ENCODE results near the gene EPB41L4B. TPM values are rescaled to one million over a fixed set of nuclear protein-coding genes. Genes with fewer than 3 reads are reported as not detected.
A peak's percentile ranks its signal among the peaks of the same experiment; 100 is the strongest.
"Not testable (repeated sequence)": the region's sequence is repeated elsewhere in the genome, so short reads cannot be mapped to it uniquely, and the experiment has no call there.

Gene EPB41L4B
- total RNA-seq: 1.5 and 2.8 TPM in 2 replicates
- 0.56 and 1.7 TPM in 2 replicates for polyA plus RNA-seq
- 0.20 and 0.93 TPM in 2 replicates for polyA plus RNA-seq (2012)
- 0.19 and 0.51 TPM in 2 replicates for polyA minus RNA-seq (ENCODE audit: low replicate concordance)

- Histone ChIP-seq H3K36me3 (ENCODE audit: control insufficient read depth, insufficient read depth, low read length) (no peaks in the 10 kb centered on the region), H3K4me2 (ENCODE audit: extremely low read depth, insufficient read depth, low read length) (peak within 1 kb of the TSS; percentile 8), H3K9me3 (ENCODE audit: control insufficient read depth, insufficient read depth, low read depth, low read length) (no peaks in the 10 kb centered on the region), H3K27ac (ENCODE audit: insufficient read depth, low read length) (no peak within 1 kb of the TSS), H3K27me3 (ENCODE audit: control insufficient read depth, insufficient read depth, low read length) (peaks cover 24% of the 10 kb centered on the region), H4K20me1 (ENCODE audit: control insufficient read depth, extremely low read depth, insufficient read depth, low read length) (no peaks in the 10 kb centered on the region), H3K9ac (ENCODE audit: insufficient read depth, low read length) (no peak within 1 kb of the TSS), H3K4me3 (replicated peaks in 1 of 4; ENCODE audit: control extremely low read depth in 1 of 4, insufficient read depth in 1 of 4, low read depth in 3 of 4, low read length in 4 of 4) (peak within 1 kb of the TSS in 3 of 4 experiments; percentile 9 to 35 (median 20)), H2AFZ (ENCODE audit: low read length) (no peak within 1 kb of the TSS), H3K79me2 (ENCODE audit: control insufficient read depth, insufficient read depth, low read length) (no peaks in the 10 kb centered on the region), H3K4me1 (ENCODE audit: control insufficient read depth, extremely low read depth, insufficient read depth, low read length) (no peaks in the 10 kb centered on the region)
- TF ChIP-seq, protein P1, sequence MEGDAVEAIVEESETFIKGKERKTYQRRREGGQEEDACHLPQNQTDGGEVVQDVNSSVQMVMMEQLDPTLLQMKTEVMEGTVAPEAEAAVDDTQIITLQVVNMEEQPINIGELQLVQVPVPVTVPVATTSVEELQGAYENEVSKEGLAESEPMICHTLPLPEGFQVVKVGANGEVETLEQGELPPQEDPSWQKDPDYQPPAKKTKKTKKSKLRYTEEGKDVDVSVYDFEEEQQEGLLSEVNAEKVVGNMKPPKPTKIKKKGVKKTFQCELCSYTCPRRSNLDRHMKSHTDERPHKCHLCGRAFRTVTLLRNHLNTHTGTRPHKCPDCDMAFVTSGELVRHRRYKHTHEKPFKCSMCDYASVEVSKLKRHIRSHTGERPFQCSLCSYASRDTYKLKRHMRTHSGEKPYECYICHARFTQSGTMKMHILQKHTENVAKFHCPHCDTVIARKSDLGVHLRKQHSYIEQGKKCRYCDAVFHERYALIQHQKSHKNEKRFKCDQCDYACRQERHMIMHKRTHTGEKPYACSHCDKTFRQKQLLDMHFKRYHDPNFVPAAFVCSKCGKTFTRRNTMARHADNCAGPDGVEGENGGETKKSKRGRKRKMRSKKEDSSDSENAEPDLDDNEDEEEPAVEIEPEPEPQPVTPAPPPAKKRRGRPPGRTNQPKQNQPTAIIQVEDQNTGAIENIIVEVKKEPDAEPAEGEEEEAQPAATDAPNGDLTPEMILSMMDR (conservative IDR thresholded peaks at IDR 0.05 in 1 of 2, IDR thresholded peaks at IDR 0.05 in 1 of 2; ENCODE audit: low read depth in 1 of 2, low read length in 2 of 2): peak; percentile 64 to 72
- no peak for TF ChIP-seq EZH2 (IDR thresholded peaks at IDR 0.05; ENCODE audit: low read length, missing control alignments)
- DNase-seq (ENCODE audit: low read depth in 2 of 2): peak; percentile 71 to 75
Observed at GRCh38 chr9:109320742-109321448, at the start of gene EPB41L4B. TSS of gene EPB41L4B (minus strand) at chr9:109321059. CDS start at chr9:109320446, 613 bp downstream.

DNA sequence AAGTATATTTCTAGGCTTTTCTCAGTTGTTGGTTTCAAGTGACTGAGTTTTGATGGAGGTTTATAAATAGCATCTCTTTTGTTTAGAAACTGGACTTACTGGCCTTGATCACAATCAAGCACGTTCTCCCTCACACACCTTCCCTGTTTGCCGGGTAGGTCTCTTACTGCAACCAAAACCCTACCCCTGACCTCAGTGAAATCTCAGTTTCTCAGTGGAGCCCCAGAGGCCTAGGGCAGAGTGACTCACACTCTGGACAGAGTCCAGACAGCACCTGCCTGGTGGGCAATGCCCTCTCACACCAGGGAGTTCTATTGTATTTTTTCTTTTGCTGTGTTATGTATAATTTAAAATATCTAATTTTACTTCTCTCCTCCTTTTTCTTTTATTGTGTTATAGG is 48.4 kb upstream of the EPB41L4B start:
- H4K20me1 ChIP-seq (ENCODE audit: control insufficient read depth, extremely low read depth, insufficient read depth, low read length): no peaks in the 10 kb centered on the region
- no peak overlapping the region for H2AFZ ChIP-seq (ENCODE audit: low read length)
- no peaks in the 10 kb centered on the region for H3K27me3 ChIP-seq (ENCODE audit: control insufficient read depth, insufficient read depth, low read length)
- no peak for DNase-seq (ENCODE audit: low read depth in 2 of 2)
- H3K27ac ChIP-seq (ENCODE audit: insufficient read depth, low read length): no peak overlapping the region
- H3K4me2 ChIP-seq (ENCODE audit: extremely low read depth, insufficient read depth, low read length): no peak overlapping the region
- H3K4me1 ChIP-seq (ENCODE audit: control insufficient read depth, extremely low read depth, insufficient read depth, low read length): no peaks in the 10 kb centered on the region
- no peaks in the 10 kb centered on the region for H3K9me3 ChIP-seq (ENCODE audit: control insufficient read depth, insufficient read depth, low read depth, low read length)
- H3K36me3 ChIP-seq (ENCODE audit: control insufficient read depth, insufficient read depth, low read length): no peaks in the 10 kb centered on the region
- no peaks in the 10 kb centered on the region for H3K79me2 ChIP-seq (ENCODE audit: control insufficient read depth, insufficient read depth, low read length)
- no peak overlapping the region for H3K9ac ChIP-seq (ENCODE audit: insufficient read depth, low read length)
- TF ChIP-seq, protein P1 (conservative IDR thresholded peaks at IDR 0.05 in 1 of 2, IDR thresholded peaks at IDR 0.05 in 1 of 2; ENCODE audit: low read depth in 1 of 2, low read length in 2 of 2): no peak
- TF ChIP-seq EZH2 (IDR thresholded peaks at IDR 0.05; ENCODE audit: low read length, missing control alignments): no peak
- H3K4me3 ChIP-seq (replicated peaks in 1 of 4; ENCODE audit: control extremely low read depth in 1 of 4, insufficient read depth in 1 of 4, low read depth in 3 of 4, low read length in 4 of 4): no peak overlapping the region

- no peak overlapping the region for H3K9ac ChIP-seq (ENCODE audit: insufficient read depth, low read length)
- no peaks in the 10 kb centered on the region for H3K4me1 ChIP-seq (ENCODE audit: control insufficient read depth, extremely low read depth, insufficient read depth, low read length)
- H3K27me3 ChIP-seq (ENCODE audit: control insufficient read depth, insufficient read depth, low read length): no peaks in the 10 kb centered on the region
- no peaks in the 10 kb centered on the region for H3K36me3 ChIP-seq (ENCODE audit: control insufficient read depth, insufficient read depth, low read length)
- DNase-seq (ENCODE audit: low read depth in 2 of 2): no peak
- no peaks in the 10 kb centered on the region for H3K79me2 ChIP-seq (ENCODE audit: control insufficient read depth, insufficient read depth, low read length)
- H3K27ac ChIP-seq (ENCODE audit: insufficient read depth, low read length): no peak overlapping the region
- no peak overlapping the region for H3K4me2 ChIP-seq (ENCODE audit: extremely low read depth, insufficient read depth, low read length)
- TF ChIP-seq, protein P1 (conservative IDR thresholded peaks at IDR 0.05 in 1 of 2, IDR thresholded peaks at IDR 0.05 in 1 of 2; ENCODE audit: low read depth in 1 of 2, low read length in 2 of 2): no peak
- no peak for TF ChIP-seq EZH2 (IDR thresholded peaks at IDR 0.05; ENCODE audit: low read length, missing control alignments)
- H3K4me3 ChIP-seq (replicated peaks in 1 of 4; ENCODE audit: control extremely low read depth in 1 of 4, insufficient read depth in 1 of 4, low read depth in 3 of 4, low read length in 4 of 4): no peak overlapping the region
- H4K20me1 ChIP-seq (ENCODE audit: control insufficient read depth, extremely low read depth, insufficient read depth, low read length): no peaks in the 10 kb centered on the region
- no peak overlapping the region for H2AFZ ChIP-seq (ENCODE audit: low read length)
- H3K9me3 ChIP-seq (ENCODE audit: control insufficient read depth, insufficient read depth, low read depth, low read length): no peaks in the 10 kb centered on the region
Observed at GRCh38 chr9:109360771-109361170, 39.9 kb upstream of the EPB41L4B start.

GRCh38 chr9:109358968-109359603 is 38.2 kb upstream of the EPB41L4B start:
- not testable (repeated sequence) for H4K20me1 ChIP-seq (ENCODE audit: control insufficient read depth, extremely low read depth, insufficient read depth, low read length); DNase-seq (ENCODE audit: low read depth in 2 of 2); H3K4me2 ChIP-seq (ENCODE audit: extremely low read depth, insufficient read depth, low read length); H3K79me2 ChIP-seq (ENCODE audit: control insufficient read depth, insufficient read depth, low read length); H3K9ac ChIP-seq (ENCODE audit: insufficient read depth, low read length); H3K27ac ChIP-seq (ENCODE audit: insufficient read depth, low read length); H3K9me3 ChIP-seq (ENCODE audit: control insufficient read depth, insufficient read depth, low read depth, low read length); H3K27me3 ChIP-seq (ENCODE audit: control insufficient read depth, insufficient read depth, low read length); H2AFZ ChIP-seq (ENCODE audit: low read length); H3K36me3 ChIP-seq (ENCODE audit: control insufficient read depth, insufficient read depth, low read length); H3K4me1 ChIP-seq (ENCODE audit: control insufficient read depth, extremely low read depth, insufficient read depth, low read length); H3K4me3 ChIP-seq (replicated peaks in 1 of 4; ENCODE audit: control extremely low read depth in 1 of 4, insufficient read depth in 1 of 4, low read depth in 3 of 4, low read length in 4 of 4)
